ENCODE data around the gene MCC.

MCC gene

GRCh38 chr5:113199122-113199905 is 288.9 kb downstream of the MCC start:
- H3K36me3 ChIP-seq (ENCODE audit: control insufficient read depth, insufficient read depth, low read length), result peaks cover 5% of the 10 kb centered on the region; the same call in 1 of the 2 replicates
- H3K9ac ChIP-seq (ENCODE audit: low read length), result no peak overlapping the region
- no peaks in the 10 kb centered on the region for H3K9me3 ChIP-seq (ENCODE audit: control insufficient read depth, insufficient read depth, low read depth, low read length)
- H3K4me3 ChIP-seq (ENCODE audit: low read depth, low read length), result no peak overlapping the region
- H3K27ac ChIP-seq (ENCODE audit: low read depth, low read length), result no peak overlapping the region
- peaks cover 46% of the 10 kb centered on the region for H3K4me1 ChIP-seq (ENCODE audit: control insufficient read depth, insufficient read depth, low read length)
- H3K27me3 ChIP-seq (ENCODE audit: control insufficient read depth, insufficient read depth, low read length), result no peaks in the 10 kb centered on the region

- H3K4me1 ChIP-seq (ENCODE audit: control insufficient read depth, insufficient read depth, low read length), result peaks cover 29% of the 10 kb centered on the region
- H3K36me3 ChIP-seq (ENCODE audit: control insufficient read depth, insufficient read depth, low read length), result peaks cover 5% of the 10 kb centered on the region; the same call in 1 of the 2 replicates
These were observed 290.6 kb downstream of the MCC start for GRCh38 chr5:113197456-113198200.

GRCh38 chr5:113195771-113196170 is 292.5 kb downstream of the MCC start:
- Histone ChIP-seq H3K9me3 (ENCODE audit: control insufficient read depth, insufficient read depth, low read depth, low read length) (peaks cover 9% of the 10 kb centered on the region), H3K4me1 (ENCODE audit: control insufficient read depth, insufficient read depth, low read length) (peaks cover 19% of the 10 kb centered on the region), H3K27me3 (ENCODE audit: control insufficient read depth, insufficient read depth, low read length) (no peaks in the 10 kb centered on the region), H3K36me3 (ENCODE audit: control insufficient read depth, insufficient read depth, low read length) (peaks cover 5% of the 10 kb centered on the region; the same call in 1 of the 2 replicates), H3K27ac (ENCODE audit: low read depth, low read length) (no peak overlapping the region), H3K4me3 (ENCODE audit: low read depth, low read length) (no peak overlapping the region), H3K9ac (ENCODE audit: low read length) (no peak overlapping the region)

More at GRCh38 chr5:113197456-113198200, 290.6 kb downstream of the MCC start:
- Histone ChIP-seq H3K27ac (ENCODE audit: low read depth, low read length) (no peak overlapping the region), H3K4me3 (ENCODE audit: low read depth, low read length) (no peak overlapping the region), H3K27me3 (ENCODE audit: control insufficient read depth, insufficient read depth, low read length) (no peaks in the 10 kb centered on the region), H3K9me3 (ENCODE audit: control insufficient read depth, insufficient read depth, low read depth, low read length) (peaks cover 5% of the 10 kb centered on the region), H3K9ac (ENCODE audit: low read length) (no peak overlapping the region)

GRCh38 chr5:113195251-113195650 is 293.0 kb downstream of the MCC start:
- H3K9ac ChIP-seq (ENCODE audit: low read length), result no peak overlapping the region
- H3K36me3 ChIP-seq (ENCODE audit: control insufficient read depth, insufficient read depth, low read length), result peaks cover 5% of the 10 kb centered on the region; the same call in 1 of the 2 replicates
- H3K27me3 ChIP-seq (ENCODE audit: control insufficient read depth, insufficient read depth, low read length), result no peaks in the 10 kb centered on the region
- no peak overlapping the region for H3K4me3 ChIP-seq (ENCODE audit: low read depth, low read length)
- peaks cover 9% of the 10 kb centered on the region for H3K9me3 ChIP-seq (ENCODE audit: control insufficient read depth, insufficient read depth, low read depth, low read length)
- H3K27ac ChIP-seq (ENCODE audit: low read depth, low read length), result no peak overlapping the region
- peaks cover 19% of the 10 kb centered on the region for H3K4me1 ChIP-seq (ENCODE audit: control insufficient read depth, insufficient read depth, low read length)

GRCh38 chr5:113194591-113194990 is 293.7 kb downstream of the MCC start:
- Histone ChIP-seq H3K9ac (ENCODE audit: low read length) (no peak overlapping the region), H3K4me1 (ENCODE audit: control insufficient read depth, insufficient read depth, low read length) (peaks cover 18% of the 10 kb centered on the region), H3K9me3 (ENCODE audit: control insufficient read depth, insufficient read depth, low read depth, low read length) (peaks cover 9% of the 10 kb centered on the region), H3K27ac (ENCODE audit: low read depth, low read length) (no peak overlapping the region), H3K4me3 (ENCODE audit: low read depth, low read length) (no peak overlapping the region), H3K36me3 (ENCODE audit: control insufficient read depth, insufficient read depth, low read length) (peaks cover 5% of the 10 kb centered on the region; the same call in 1 of the 2 replicates), H3K27me3 (ENCODE audit: control insufficient read depth, insufficient read depth, low read length) (no peaks in the 10 kb centered on the region)

- H3K9ac ChIP-seq (ENCODE audit: low read length), result no peak overlapping the region
- H3K36me3 ChIP-seq (ENCODE audit: control insufficient read depth, insufficient read depth, low read length), result peaks cover 5% of the 10 kb centered on the region; the same call in 1 of the 2 replicates
- H3K27ac ChIP-seq (ENCODE audit: low read depth, low read length), result no peak overlapping the region
- H3K4me1 ChIP-seq (ENCODE audit: control insufficient read depth, insufficient read depth, low read length), result peaks cover 13% of the 10 kb centered on the region; the same call in 1 of the 2 replicates
- H3K4me3 ChIP-seq (ENCODE audit: low read depth, low read length), result no peak overlapping the region
- peaks cover 9% of the 10 kb centered on the region for H3K9me3 ChIP-seq (ENCODE audit: control insufficient read depth, insufficient read depth, low read depth, low read length)
- no peaks in the 10 kb centered on the region for H3K27me3 ChIP-seq (ENCODE audit: control insufficient read depth, insufficient read depth, low read length)
These were observed 294.1 kb downstream of the MCC start for GRCh38 chr5:113194125-113194524.

GRCh38 chr5:113193311-113193978 is 294.8 kb downstream of the MCC start:
- no peaks in the 10 kb centered on the region for H3K27me3 ChIP-seq (ENCODE audit: control insufficient read depth, insufficient read depth, low read length)
- no peak overlapping the region for H3K9ac ChIP-seq (ENCODE audit: low read length)
- peaks cover 12% of the 10 kb centered on the region; the same call in 1 of the 2 replicates for H3K4me1 ChIP-seq (ENCODE audit: control insufficient read depth, insufficient read depth, low read length)
- H3K4me3 ChIP-seq (ENCODE audit: low read depth, low read length), result no peak overlapping the region
- H3K36me3 ChIP-seq (ENCODE audit: control insufficient read depth, insufficient read depth, low read length), result peaks cover 5% of the 10 kb centered on the region; the same call in 1 of the 2 replicates
- H3K9me3 ChIP-seq (ENCODE audit: control insufficient read depth, insufficient read depth, low read depth, low read length), result peaks cover 9% of the 10 kb centered on the region
- H3K27ac ChIP-seq (ENCODE audit: low read depth, low read length), result no peak overlapping the region

GRCh38 chr5:113192541-113192940 is 295.7 kb downstream of the MCC start:
- H3K27me3 ChIP-seq (ENCODE audit: control insufficient read depth, insufficient read depth, low read length), result no peaks in the 10 kb centered on the region
- peaks cover 12% of the 10 kb centered on the region; the same call in 1 of the 2 replicates for H3K4me1 ChIP-seq (ENCODE audit: control insufficient read depth, insufficient read depth, low read length)
- peaks cover 5% of the 10 kb centered on the region; the same call in 1 of the 2 replicates for H3K36me3 ChIP-seq (ENCODE audit: control insufficient read depth, insufficient read depth, low read length)
- peaks cover 9% of the 10 kb centered on the region for H3K9me3 ChIP-seq (ENCODE audit: control insufficient read depth, insufficient read depth, low read depth, low read length)
- no peak overlapping the region for H3K4me3 ChIP-seq (ENCODE audit: low read depth, low read length)
- no peak overlapping the region for H3K27ac ChIP-seq (ENCODE audit: low read depth, low read length)
- H3K9ac ChIP-seq (ENCODE audit: low read length), result no peak overlapping the region

- Histone ChIP-seq H3K9me3 (ENCODE audit: control insufficient read depth, insufficient read depth, low read depth, low read length) (peaks cover 9% of the 10 kb centered on the region), H3K36me3 (ENCODE audit: control insufficient read depth, insufficient read depth, low read length) (peaks cover 5% of the 10 kb centered on the region; the same call in 1 of the 2 replicates), H3K9ac (ENCODE audit: low read length) (no peak overlapping the region), H3K4me3 (ENCODE audit: low read depth, low read length) (no peak overlapping the region), H3K27me3 (ENCODE audit: control insufficient read depth, insufficient read depth, low read length) (no peaks in the 10 kb centered on the region), H3K4me1 (ENCODE audit: control insufficient read depth, insufficient read depth, low read length) (peaks cover 24% of the 10 kb centered on the region), H3K27ac (ENCODE audit: low read depth, low read length) (no peak overlapping the region)
These were observed 297.9 kb downstream of the MCC start for GRCh38 chr5:113190347-113190746.

GRCh38 chr5:113189291-113189690 is 299.0 kb downstream of the MCC start:
- Histone ChIP-seq H3K4me3 (ENCODE audit: low read depth, low read length) (no peak overlapping the region), H3K27me3 (ENCODE audit: control insufficient read depth, insufficient read depth, low read length) (no peaks in the 10 kb centered on the region), H3K36me3 (ENCODE audit: control insufficient read depth, insufficient read depth, low read length) (no peaks in the 10 kb centered on the region), H3K9ac (ENCODE audit: low read length) (no peak overlapping the region), H3K27ac (ENCODE audit: low read depth, low read length) (no peak overlapping the region), H3K4me1 (ENCODE audit: control insufficient read depth, insufficient read depth, low read length) (peaks cover 24% of the 10 kb centered on the region), H3K9me3 (ENCODE audit: control insufficient read depth, insufficient read depth, low read depth, low read length) (peaks cover 9% of the 10 kb centered on the region)

Data from HUES6 (cell line).